SK-N-SH treated with all-trans-retinoic acid at 6 μM for 48 hours (cell line): ENCODE data around the gene PIEZO1.

Experiments used
- ESRRG ChIP-seq: fragments of 250-450 bp; sonication (Bioruptor Pico); IDR thresholded peaks from 2 replicates; pipeline ENCODE4 v1.6.1; 2021; ENCODE audit warnings: mild to moderate bottlenecking
- ISL1 ChIP-seq: fragments of 250-450 bp; sonication (Bioruptor Pico); IDR thresholded peaks from 2 replicates; pipeline ENCODE4 v2.1.2; 2022; ENCODE audit warnings: mild to moderate bottlenecking, moderate library complexity
- OSR1 ChIP-seq: fragments of 250-450 bp; sonication (Bioruptor Pico); IDR thresholded peaks from 2 replicates; pipeline ENCODE4 v1.8.0; 2022; ENCODE audit warnings: moderate library complexity, mild to moderate bottlenecking, inconsistent platforms
- PATZ1 ChIP-seq: fragments of 250-450 bp; sonication (Bioruptor Pico); IDR thresholded peaks from 2 replicates; pipeline ENCODE4 v1.8.0; 2020; ENCODE audit warnings: mild to moderate bottlenecking, moderate library complexity, borderline replicate concordance
- TCF4 ChIP-seq: fragments of 250-450 bp; sonication (Bioruptor Pico); IDR thresholded peaks from 2 replicates; pipeline ENCODE4 v1.8.0; 2021; ENCODE audit warnings: mild to moderate bottlenecking, moderate library complexity, borderline replicate concordance
- ZNF70 ChIP-seq: fragments of 450-650 bp; formaldehyde crosslinking; IDR thresholded peaks from 2 replicates; pipeline ENCODE4 v1.5.0; 2020; ENCODE audit warnings: mild to moderate bottlenecking, moderate library complexity

GRCh38 chr16:88688013-88688778 is 96.8 kb downstream of the PIEZO1 start:
- TF ChIP-seq ZNF70 (CRISPR knock-in tag) = no peak
- no peak for TF ChIP-seq TCF4 (CRISPR knock-in tag)
- no peak for TF ChIP-seq OSR1 (CRISPR knock-in tag)
- TF ChIP-seq ESRRG (CRISPR knock-in tag) = no peak
- TF ChIP-seq ISL1 = no peak
- no peak for TF ChIP-seq PATZ1 (CRISPR knock-in tag)
